ENCODE measurements around the gene ASTN2.

DNA sequence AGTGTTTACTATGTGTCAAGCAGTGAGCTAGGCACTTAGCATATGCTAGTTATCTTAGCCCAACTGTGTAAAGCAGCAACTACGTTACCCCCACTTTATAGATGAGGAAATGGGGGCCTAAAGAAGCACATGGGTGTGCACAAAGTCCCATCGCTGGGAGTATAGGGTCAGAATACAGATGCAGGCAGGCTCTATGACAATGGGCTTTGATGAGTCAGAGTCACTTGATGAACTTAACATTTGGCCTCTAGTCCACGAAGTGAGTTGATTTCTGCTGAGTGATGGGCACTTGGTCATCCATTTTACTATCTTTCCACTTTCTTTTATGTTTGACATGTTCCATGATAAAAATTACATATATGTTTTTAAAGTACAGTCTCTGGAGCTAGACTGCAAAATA is 523.4 kb downstream of the ASTN2 start:
- TF ChIP-seq, protein P1, sequence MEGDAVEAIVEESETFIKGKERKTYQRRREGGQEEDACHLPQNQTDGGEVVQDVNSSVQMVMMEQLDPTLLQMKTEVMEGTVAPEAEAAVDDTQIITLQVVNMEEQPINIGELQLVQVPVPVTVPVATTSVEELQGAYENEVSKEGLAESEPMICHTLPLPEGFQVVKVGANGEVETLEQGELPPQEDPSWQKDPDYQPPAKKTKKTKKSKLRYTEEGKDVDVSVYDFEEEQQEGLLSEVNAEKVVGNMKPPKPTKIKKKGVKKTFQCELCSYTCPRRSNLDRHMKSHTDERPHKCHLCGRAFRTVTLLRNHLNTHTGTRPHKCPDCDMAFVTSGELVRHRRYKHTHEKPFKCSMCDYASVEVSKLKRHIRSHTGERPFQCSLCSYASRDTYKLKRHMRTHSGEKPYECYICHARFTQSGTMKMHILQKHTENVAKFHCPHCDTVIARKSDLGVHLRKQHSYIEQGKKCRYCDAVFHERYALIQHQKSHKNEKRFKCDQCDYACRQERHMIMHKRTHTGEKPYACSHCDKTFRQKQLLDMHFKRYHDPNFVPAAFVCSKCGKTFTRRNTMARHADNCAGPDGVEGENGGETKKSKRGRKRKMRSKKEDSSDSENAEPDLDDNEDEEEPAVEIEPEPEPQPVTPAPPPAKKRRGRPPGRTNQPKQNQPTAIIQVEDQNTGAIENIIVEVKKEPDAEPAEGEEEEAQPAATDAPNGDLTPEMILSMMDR (IDR thresholded peaks at IDR 0.05 in 2 of 3, conservative IDR thresholded peaks at IDR 0.05 in 1 of 3; ENCODE audit: control insufficient read depth in 2 of 3, extremely low read depth in 1 of 3, insufficient read depth in 1 of 3, low read depth in 3 of 3, low read length in 3 of 3), result no peak
- TF ChIP-seq YY1 (IDR thresholded peaks at IDR 0.05; ENCODE audit: low read depth, low read length), result no peak
- no peak for TF ChIP-seq MXI1 (IDR thresholded peaks at IDR 0.05; ENCODE audit: low read depth, low read length)
- TF ChIP-seq SMC3 (IDR thresholded peaks at IDR 0.05; ENCODE audit: borderline replicate concordance, low read length), result no peak
- no peak for TF ChIP-seq CEBPB (IDR thresholded peaks at IDR 0.05; ENCODE audit: borderline replicate concordance in 1 of 2, low read depth in 2 of 2, low read length in 2 of 2)
- TF ChIP-seq MYC (IDR thresholded peaks at IDR 0.05; ENCODE audit: insufficient read depth, insufficient read length, insufficient replicate concordance, low read length, severe bottlenecking), result no peak
- TF ChIP-seq BHLHE40 (IDR thresholded peaks at IDR 0.05; ENCODE audit: borderline replicate concordance in 1 of 2, low read depth in 2 of 2, low read length in 1 of 2), result no peak
- TF ChIP-seq POLR2AphosphoS5 (IDR thresholded peaks at IDR 0.05; ENCODE audit: low read length), result no peak
- TF ChIP-seq, protein P2, sequence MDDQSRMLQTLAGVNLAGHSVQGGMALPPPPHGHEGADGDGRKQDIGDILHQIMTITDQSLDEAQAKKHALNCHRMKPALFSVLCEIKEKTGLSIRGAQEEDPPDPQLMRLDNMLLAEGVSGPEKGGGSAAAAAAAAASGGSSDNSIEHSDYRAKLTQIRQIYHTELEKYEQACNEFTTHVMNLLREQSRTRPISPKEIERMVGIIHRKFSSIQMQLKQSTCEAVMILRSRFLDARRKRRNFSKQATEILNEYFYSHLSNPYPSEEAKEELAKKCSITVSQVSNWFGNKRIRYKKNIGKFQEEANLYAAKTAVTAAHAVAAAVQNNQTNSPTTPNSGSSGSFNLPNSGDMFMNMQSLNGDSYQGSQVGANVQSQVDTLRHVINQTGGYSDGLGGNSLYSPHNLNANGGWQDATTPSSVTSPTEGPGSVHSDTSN (IDR thresholded peaks at IDR 0.05; ENCODE audit: insufficient replicate concordance, low read depth, low read length), result no peak
- no peak for TF ChIP-seq POLR2A (IDR thresholded peaks at IDR 0.05; ENCODE audit: low read depth, low read length)
- TF ChIP-seq, protein P3, sequence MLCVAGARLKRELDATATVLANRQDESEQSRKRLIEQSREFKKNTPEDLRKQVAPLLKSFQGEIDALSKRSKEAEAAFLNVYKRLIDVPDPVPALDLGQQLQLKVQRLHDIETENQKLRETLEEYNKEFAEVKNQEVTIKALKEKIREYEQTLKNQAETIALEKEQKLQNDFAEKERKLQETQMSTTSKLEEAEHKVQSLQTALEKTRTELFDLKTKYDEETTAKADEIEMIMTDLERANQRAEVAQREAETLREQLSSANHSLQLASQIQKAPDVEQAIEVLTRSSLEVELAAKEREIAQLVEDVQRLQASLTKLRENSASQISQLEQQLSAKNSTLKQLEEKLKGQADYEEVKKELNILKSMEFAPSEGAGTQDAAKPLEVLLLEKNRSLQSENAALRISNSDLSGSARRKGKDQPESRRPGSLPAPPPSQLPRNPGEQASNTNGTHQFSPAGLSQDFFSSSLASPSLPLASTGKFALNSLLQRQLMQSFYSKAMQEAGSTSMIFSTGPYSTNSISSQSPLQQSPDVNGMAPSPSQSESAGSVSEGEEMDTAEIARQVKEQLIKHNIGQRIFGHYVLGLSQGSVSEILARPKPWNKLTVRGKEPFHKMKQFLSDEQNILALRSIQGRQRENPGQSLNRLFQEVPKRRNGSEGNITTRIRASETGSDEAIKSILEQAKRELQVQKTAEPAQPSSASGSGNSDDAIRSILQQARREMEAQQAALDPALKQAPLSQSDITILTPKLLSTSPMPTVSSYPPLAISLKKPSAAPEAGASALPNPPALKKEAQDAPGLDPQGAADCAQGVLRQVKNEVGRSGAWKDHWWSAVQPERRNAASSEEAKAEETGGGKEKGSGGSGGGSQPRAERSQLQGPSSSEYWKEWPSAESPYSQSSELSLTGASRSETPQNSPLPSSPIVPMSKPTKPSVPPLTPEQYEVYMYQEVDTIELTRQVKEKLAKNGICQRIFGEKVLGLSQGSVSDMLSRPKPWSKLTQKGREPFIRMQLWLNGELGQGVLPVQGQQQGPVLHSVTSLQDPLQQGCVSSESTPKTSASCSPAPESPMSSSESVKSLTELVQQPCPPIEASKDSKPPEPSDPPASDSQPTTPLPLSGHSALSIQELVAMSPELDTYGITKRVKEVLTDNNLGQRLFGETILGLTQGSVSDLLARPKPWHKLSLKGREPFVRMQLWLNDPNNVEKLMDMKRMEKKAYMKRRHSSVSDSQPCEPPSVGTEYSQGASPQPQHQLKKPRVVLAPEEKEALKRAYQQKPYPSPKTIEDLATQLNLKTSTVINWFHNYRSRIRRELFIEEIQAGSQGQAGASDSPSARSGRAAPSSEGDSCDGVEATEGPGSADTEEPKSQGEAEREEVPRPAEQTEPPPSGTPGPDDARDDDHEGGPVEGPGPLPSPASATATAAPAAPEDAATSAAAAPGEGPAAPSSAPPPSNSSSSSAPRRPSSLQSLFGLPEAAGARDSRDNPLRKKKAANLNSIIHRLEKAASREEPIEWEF (IDR thresholded peaks at IDR 0.05; ENCODE audit: insufficient replicate concordance, low read depth, low read length), result no peak
